ENCODE measurements around the gene MTHFD1L.
"Not testable (repeated sequence)": the region's sequence is repeated elsewhere in the genome, so short reads cannot be mapped to it uniquely, and the experiment has no call there.

The MTHFD1L gene

DNA sequence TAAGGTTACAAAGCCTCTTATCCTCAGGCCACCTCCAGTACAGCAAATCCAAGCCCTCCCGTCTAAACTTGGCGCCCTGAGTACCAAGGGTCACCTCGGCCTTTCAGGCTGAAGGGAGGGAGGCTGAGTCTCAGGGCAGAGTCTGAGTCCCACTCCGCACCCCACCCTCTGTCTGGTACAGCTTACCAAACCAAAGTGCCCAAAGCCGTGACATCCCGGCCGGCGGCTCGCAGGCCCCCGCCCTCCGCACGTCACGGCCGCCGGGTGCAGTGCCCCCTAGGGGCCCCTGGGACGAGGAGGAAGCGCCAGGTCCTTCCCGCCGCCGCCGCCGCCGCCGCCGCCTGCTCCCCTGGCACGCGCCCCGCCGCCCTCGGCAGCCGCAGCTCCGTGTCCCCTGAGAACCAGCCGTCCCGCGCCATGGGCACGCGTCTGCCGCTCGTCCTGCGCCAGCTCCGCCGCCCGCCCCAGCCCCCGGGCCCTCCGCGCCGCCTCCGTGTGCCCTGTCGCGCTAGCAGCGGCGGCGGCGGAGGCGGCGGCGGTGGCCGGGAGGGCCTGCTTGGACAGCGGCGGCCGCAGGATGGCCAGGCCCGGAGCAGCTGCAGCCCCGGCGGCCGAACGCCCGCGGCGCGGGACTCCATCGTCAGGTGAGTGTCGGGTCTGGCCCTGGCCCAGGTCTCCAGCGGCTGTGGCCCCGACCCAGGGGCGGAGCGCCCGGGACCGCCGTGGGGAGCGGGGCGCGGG is at the start of gene MTHFD1L:
Gene MTHFD1L (plus strand): TSS at position 297 of the 741 bp plus-strand sequence. CDS start 121 bp downstream, at position 418.
- peak; percentile 75 for DNase-seq

- DNase-seq = not testable (repeated sequence)
These were observed 48.9 kb upstream of the MTHFD1L start for GRCh38 chr6:150816554-150816953.

GRCh38 chr6:150822932-150823331 is 42.6 kb upstream of the MTHFD1L start:
- no peak for DNase-seq

DNA sequence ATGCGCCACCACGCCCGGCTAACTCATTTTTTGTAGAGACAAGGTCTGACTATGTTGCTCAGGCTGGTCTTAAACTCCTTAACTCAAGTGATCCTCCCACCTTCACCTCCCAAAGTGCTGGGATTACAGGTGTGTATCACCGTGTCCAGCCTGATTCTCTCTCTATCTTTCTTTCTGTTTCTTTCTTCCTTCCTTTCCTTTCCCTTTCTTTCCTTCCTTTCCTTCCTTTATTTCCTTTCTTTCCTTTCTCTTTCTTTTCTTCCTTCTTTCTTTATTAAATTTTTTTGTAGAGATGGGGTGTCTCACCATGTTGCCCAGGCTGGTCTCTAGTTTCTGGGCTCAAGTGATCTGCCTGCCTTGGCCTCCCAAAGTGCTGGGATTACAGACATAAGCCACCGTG is 38.7 kb upstream of the MTHFD1L start:
- no peak for DNase-seq

GRCh38 chr6:150828107-150828506 is 37.4 kb upstream of the MTHFD1L start:
- DNase-seq = not testable (repeated sequence)

GRCh38 chr6:150830439-150831165 is 34.9 kb upstream of the MTHFD1L start:
- DNase-seq = no peak

- no peak for DNase-seq
These were observed 33.9 kb upstream of the MTHFD1L start for GRCh38 chr6:150831577-150831976.

DNA sequence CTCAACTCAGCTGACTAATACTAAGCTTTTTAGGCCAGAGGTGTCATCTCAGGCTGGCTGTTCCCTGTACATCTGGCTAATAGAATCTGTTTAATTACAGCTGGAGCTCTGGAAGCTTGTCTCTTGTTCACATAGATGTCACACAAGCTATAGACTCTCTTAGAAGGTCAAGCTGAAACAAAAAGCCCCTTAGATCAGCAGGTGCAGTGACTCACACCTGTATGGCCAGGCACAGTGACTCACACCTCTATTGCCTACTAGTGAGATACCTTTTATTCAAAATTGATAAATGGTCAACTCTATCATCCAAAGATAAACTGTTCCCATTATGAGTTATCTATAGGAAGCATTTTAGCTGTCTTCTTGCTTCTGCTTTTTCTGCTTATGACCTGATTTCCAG is 29.9 kb upstream of the MTHFD1L start:
- DNase-seq = no peak

- no peak for DNase-seq
These were observed 25.3 kb upstream of the MTHFD1L start for GRCh38 chr6:150840185-150840584.

GRCh38 chr6:150841189-150841588 is 24.3 kb upstream of the MTHFD1L start:
- no peak for DNase-seq

GRCh38 chr6:150841697-150842096 is 23.8 kb upstream of the MTHFD1L start:
- DNase-seq = no peak

DNA sequence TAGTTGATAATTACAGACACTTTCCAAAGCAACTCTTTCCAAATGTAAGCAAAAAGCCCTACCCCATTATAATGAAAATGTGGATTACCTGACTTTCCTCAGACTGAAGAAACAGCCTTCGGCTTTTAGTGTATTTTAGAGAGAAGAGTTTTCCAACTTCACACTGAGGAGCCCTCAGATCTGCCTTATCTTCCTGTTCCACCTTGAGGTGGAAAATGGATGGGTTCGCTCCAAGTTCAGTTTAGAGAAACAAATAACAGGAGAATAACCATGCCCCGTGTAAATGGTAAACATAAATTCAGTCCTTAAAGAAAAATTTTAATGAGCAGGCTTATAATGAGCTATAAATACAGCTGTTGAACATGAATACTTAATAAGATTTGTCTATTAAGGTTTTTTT is 21.1 kb upstream of the MTHFD1L start:
- DNase-seq = no peak

GRCh38 chr6:150846641-150847040 is 18.9 kb upstream of the MTHFD1L start:
- DNase-seq = no peak

GRCh38 chr6:150848400-150848799 is 17.1 kb upstream of the MTHFD1L start:
- DNase-seq = no peak

- DNase-seq = not testable (repeated sequence)
These were observed 11.1 kb upstream of the MTHFD1L start for GRCh38 chr6:150854392-150854791.

GRCh38 chr6:150855171-150855570 is 10.3 kb upstream of the MTHFD1L start:
- not testable (repeated sequence) for DNase-seq

GRCh38 chr6:150857062-150857944 is 8.2 kb upstream of the MTHFD1L start:
- DNase-seq = no peak

DNA sequence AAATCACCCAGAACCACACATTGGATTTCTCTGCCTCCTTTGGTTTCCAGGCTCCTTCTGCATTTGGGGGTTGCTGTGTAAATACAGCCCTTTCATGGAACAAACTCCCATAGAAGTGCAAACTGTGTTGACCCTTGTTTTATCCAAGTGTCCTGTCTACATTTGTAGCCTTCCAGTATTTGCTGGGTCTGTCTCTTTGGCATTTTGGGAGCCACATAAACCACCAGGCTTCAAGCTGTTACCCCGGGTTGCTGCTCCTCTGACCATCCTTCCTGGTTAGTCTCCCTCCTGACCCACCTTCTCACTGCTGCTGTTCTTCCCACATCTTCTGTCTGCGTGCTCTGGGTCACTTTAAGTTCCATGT is 7.6 kb upstream of the MTHFD1L start:
- no peak for DNase-seq

- DNase-seq = not testable (repeated sequence)
These were observed 3.9 kb upstream of the MTHFD1L start for GRCh38 chr6:150861448-150862168.

DNA sequence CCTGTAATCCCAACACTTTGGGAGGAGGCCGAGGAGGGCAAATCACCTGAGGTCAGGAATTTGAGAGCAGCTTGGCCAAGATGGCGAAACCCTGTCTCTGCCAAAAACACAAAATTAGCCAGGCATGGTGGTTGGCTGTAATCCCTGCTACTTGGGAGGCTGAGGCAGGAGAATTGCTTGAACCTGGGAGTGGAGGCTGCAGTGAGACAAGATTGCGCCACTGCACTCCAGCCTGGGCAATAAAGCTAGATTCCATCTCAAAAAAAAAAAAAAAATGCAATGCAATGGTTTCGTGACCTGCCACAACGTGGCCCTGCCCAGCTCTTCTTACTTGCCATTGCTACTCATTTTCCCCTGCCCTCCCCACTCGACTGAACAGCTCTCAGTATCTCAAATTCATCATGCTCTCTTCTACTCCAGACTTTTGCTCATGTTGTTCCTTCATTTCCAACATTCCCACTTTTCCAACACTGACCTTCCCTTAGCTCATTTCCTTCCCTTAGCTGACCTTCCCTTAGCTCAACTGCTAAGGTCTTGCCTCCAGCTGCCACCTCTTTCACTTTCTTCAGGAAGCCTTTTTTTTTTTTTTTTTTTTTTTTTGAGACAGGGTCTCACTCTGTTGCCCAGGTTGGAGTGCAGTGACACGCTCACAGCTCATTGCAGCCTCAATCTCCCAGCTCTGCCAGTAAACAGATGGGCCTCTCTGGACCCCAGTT is 2.1 kb upstream of the MTHFD1L start:
- no peak for DNase-seq

- no peak for DNase-seq
These were observed 478 bp upstream of the MTHFD1L start for GRCh38 chr6:150865043-150865405.

All from stimulated activated CD4-positive, alpha-beta T cell treated with anti-CD3 and anti-CD28 coated beads, Interleukin-1b, Interleukin-23, amount 100 ng/mL, for 48 hours (primary cell).